NCI-H82 treated with DMSO at 0.1 percent for 48 hours (cell line): ENCODE data around the gene ATXN7L1.

Experiments used
- DNase-seq: peaks from one replicate; lab custom pipeline; 2025; ENCODE audit not compliant: unreplicated experiment; lab: John Stamatoyannopoulos, UW

Gene ATXN7L1

GRCh38 chr7:105653441-105654005, 222.9 kb downstream of the ATXN7L1 start:
- no peak for DNase-seq

- peak; percentile 64 for DNase-seq
These were observed 223.9 kb downstream of the ATXN7L1 start for GRCh38 chr7:105652359-105652993.

- DNase-seq = no peak
These were observed 224.6 kb downstream of the ATXN7L1 start for GRCh38 chr7:105651798-105652197.

GRCh38 chr7:105650382-105650970, 225.9 kb downstream of the ATXN7L1 start:
- DNase-seq = no peak

- no peak for DNase-seq
These were observed 226.5 kb downstream of the ATXN7L1 start for GRCh38 chr7:105649727-105650381.

GRCh38 chr7:105648561-105649401, 227.6 kb downstream of the ATXN7L1 start:
- peak; percentile 51 for DNase-seq

- no peak for DNase-seq
These were observed 228.8 kb downstream of the ATXN7L1 start for GRCh38 chr7:105647591-105647990.

GRCh38 chr7:105644937-105645336, 231.5 kb downstream of the ATXN7L1 start:
- DNase-seq = no peak

GRCh38 chr7:105643851-105644250, 232.5 kb downstream of the ATXN7L1 start:
- no peak for DNase-seq

- peak; percentile 53 for DNase-seq
These were observed 233.0 kb downstream of the ATXN7L1 start for GRCh38 chr7:105643384-105643783.

GRCh38 chr7:105642264-105642663, 234.1 kb downstream of the ATXN7L1 start:
- DNase-seq = no peak

GRCh38 chr7:105640956-105641810, 235.2 kb downstream of the ATXN7L1 start:
- DNase-seq = no peak

- no peak for DNase-seq
These were observed 236.5 kb downstream of the ATXN7L1 start for GRCh38 chr7:105639667-105640493.

GRCh38 chr7:105638902-105639495, 237.4 kb downstream of the ATXN7L1 start:
- DNase-seq = no peak

- no peak for DNase-seq
These were observed 238.1 kb downstream of the ATXN7L1 start for GRCh38 chr7:105638334-105638733.

GRCh38 chr7:105637755-105638154, 238.6 kb downstream of the ATXN7L1 start:
- no peak for DNase-seq

GRCh38 chr7:105636982-105637381, 239.4 kb downstream of the ATXN7L1 start:
- DNase-seq = no peak

- DNase-seq = no peak
These were observed 241.2 kb downstream of the ATXN7L1 start for GRCh38 chr7:105635197-105635596.

GRCh38 chr7:105625986-105626385, 250.4 kb downstream of the ATXN7L1 start:
- DNase-seq = no peak
